ENCODE measurements around the gene CEP170. TPM values are rescaled to one million over a fixed set of nuclear protein-coding genes. Genes with fewer than 3 reads are reported as not detected.
A peak's percentile ranks its signal among the peaks of the same experiment; 100 is the strongest.
"Not testable (repeated sequence)": the region's sequence is repeated elsewhere in the genome, so short reads cannot be mapped to it uniquely, and the experiment has no call there.

CEP170 gene
- total and polyA plus RNA-seq, 8 donors = 5.0 to 27.4 (median 5.9) TPM

- H3K36me3 ChIP-seq; H3K4me3 ChIP-seq; H3K27ac ChIP-seq; FAIRE-seq; DNase-seq; ATAC-seq; intact Hi-C loops (cut with DNase I); H3K9me3 ChIP-seq; H3K4me1 ChIP-seq; H3K27me3 ChIP-seq: not testable (repeated sequence)
- 60 to 66% methylated on average over 5 of the region's 5 CpGs for WGBS, 2 donors
These were observed 150.6 kb downstream of the CEP170 start for GRCh38 chr1:243104452-243104851.

- intact Hi-C loops (cut with DNase I); H3K9me3 ChIP-seq; H3K27me3 ChIP-seq; H3K4me1 ChIP-seq; H3K36me3 ChIP-seq; H3K4me3 ChIP-seq; H3K27ac ChIP-seq; FAIRE-seq: not testable (repeated sequence)
- ATAC-seq = peak in 1 of 4 donors; percentile 51
- 23 to 55% methylated on average over 39 to 40 of the region's 40 CpGs for WGBS, 2 donors
- peak in 1 of 6 donors; percentile 28 for DNase-seq
These were observed 153.5 kb downstream of the CEP170 start for GRCh38 chr1:243101551-243102050.

- H3K4me3 ChIP-seq; H3K4me1 ChIP-seq; ATAC-seq; H3K27ac ChIP-seq; H3K9me3 ChIP-seq; H3K27me3 ChIP-seq; intact Hi-C loops (cut with DNase I); DNase-seq; FAIRE-seq; H3K36me3 ChIP-seq: not testable (repeated sequence)
- 93% methylated on average over 2 to 3 of the region's 3 CpGs for WGBS, 2 donors
These were observed 167.7 kb downstream of the CEP170 start for GRCh38 chr1:243087368-243087767.

Other genes starting within 250 kb of the CEP170 start
- gene SDCCAG8, start 760 bp upstream of the CEP170 start, total RNA-seq = 10 to 100 TPM; 24.3 to 37.1 (median 28.2) TPM
- gene SDCCAG8, start 760 bp upstream of the CEP170 start, polyA plus RNA-seq = 10 to 100 TPM; 29.4 to 33.4 TPM